Osteoblast (primary cell): ENCODE data around the gene DNAJB13. TPM values are rescaled to one million over a fixed set of nuclear protein-coding genes. Genes with fewer than 3 reads are reported as not detected.

Experiments used
- DNase-seq: peaks from one replicate; pipeline ENCODE4 v3.0.0; 2011; ENCODE audit warnings: low spot score, mixed read lengths; ENCODE audit not compliant: insufficient read length; ENCODE audit errors: missing footprints
- H2AFZ ChIP-seq: 2 replicates; pipeline ENCODE4 v1.6.0; 2011; ENCODE audit warnings: mild to moderate bottlenecking, low read length
- H3K27ac ChIP-seq: 2 replicates; pipeline ENCODE4 v1.5.1; 2011; ENCODE audit warnings: mild to moderate bottlenecking, low read depth, low read length, moderate library complexity
- H3K27me3 ChIP-seq: 2 replicates; pipeline ENCODE4 v1.6.0; 2012; ENCODE audit warnings: mild to moderate bottlenecking, control low read depth, inconsistent platforms, low read length, moderate library complexity; ENCODE audit not compliant: insufficient read depth
- H3K36me3 ChIP-seq: 2 replicates; pipeline ENCODE4 v1.5.1; 2011; ENCODE audit warnings: mild to moderate bottlenecking, low read length, control low read depth, moderate library complexity; ENCODE audit not compliant: insufficient read depth
- H3K4me1 ChIP-seq: 2 replicates; pipeline ENCODE4 v1.5.1; 2011; ENCODE audit warnings: mild to moderate bottlenecking, low read length, control low read depth, moderate library complexity; ENCODE audit not compliant: insufficient read depth
- H3K4me2 ChIP-seq: 2 replicates; pipeline ENCODE4 v1.6.0; 2011; ENCODE audit warnings: mild to moderate bottlenecking, low read length; ENCODE audit not compliant: insufficient read depth
- H3K4me3 ChIP-seq: fragments of 200-600 bp; sonication (generic); 3 replicates; pipeline ENCODE4 v1.5.1; 2012; ENCODE audit warnings: mild to moderate bottlenecking, low read length, inconsistent platforms; ENCODE audit not compliant: insufficient read depth
- H3K79me2 ChIP-seq: 2 replicates; pipeline ENCODE4 v1.6.0; 2012; ENCODE audit warnings: mild to moderate bottlenecking, low read length, control low read depth, inconsistent platforms; ENCODE audit not compliant: insufficient read depth
- H3K9me3 ChIP-seq: 2 replicates; pipeline ENCODE4 v1.5.1; 2011; ENCODE audit warnings: low read depth, low read length, control low read depth
- H4K20me1 ChIP-seq: 2 replicates; pipeline ENCODE4 v1.6.0; 2012; ENCODE audit warnings: mild to moderate bottlenecking, low read length, control low read depth; ENCODE audit not compliant: insufficient read depth
- total RNA-seq: library from RNA; depleted of rRNA; stranded (reverse); fragments of >200 nt; gene quantifications from 2 replicates; pipeline ENCODE4 v1.2.3, GENCODE V29; 2012
- TF ChIP-seq, protein P1 (sequence below): IDR thresholded peaks from 2 replicates; pipeline ENCODE4 v1.5.1; 2011; ENCODE audit warnings: mild to moderate bottlenecking, low read depth, low read length, moderate library complexity; ENCODE audit errors: extremely low read depth

Gene DNAJB13
- total RNA-seq, 1 donor, result not detected

DNA sequence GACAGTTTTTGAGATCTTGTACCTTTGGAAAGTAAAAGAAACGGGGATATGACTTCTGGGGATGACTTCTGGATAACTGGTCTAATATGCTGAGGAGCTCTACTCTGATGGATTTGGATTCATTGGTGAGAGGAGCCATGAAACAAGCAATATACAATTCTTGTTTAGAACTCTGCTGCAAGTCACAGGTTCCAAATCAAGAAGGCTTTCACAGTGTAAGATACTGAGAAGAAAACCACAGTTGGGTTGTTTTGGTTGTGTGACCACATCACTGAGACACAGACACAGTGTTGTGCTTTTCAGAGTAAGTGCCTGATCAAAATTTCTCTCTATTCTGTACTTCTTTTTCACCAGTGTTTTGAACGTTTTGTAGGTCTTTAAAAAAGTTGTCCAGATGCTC, 44.9 kb downstream of the DNAJB13 start:
- no peaks in the 10 kb centered on the region for H3K36me3 ChIP-seq
- no peak overlapping the region for H3K27ac ChIP-seq
- H3K9me3 ChIP-seq, result no peaks in the 10 kb centered on the region
- TF ChIP-seq, protein P1, sequence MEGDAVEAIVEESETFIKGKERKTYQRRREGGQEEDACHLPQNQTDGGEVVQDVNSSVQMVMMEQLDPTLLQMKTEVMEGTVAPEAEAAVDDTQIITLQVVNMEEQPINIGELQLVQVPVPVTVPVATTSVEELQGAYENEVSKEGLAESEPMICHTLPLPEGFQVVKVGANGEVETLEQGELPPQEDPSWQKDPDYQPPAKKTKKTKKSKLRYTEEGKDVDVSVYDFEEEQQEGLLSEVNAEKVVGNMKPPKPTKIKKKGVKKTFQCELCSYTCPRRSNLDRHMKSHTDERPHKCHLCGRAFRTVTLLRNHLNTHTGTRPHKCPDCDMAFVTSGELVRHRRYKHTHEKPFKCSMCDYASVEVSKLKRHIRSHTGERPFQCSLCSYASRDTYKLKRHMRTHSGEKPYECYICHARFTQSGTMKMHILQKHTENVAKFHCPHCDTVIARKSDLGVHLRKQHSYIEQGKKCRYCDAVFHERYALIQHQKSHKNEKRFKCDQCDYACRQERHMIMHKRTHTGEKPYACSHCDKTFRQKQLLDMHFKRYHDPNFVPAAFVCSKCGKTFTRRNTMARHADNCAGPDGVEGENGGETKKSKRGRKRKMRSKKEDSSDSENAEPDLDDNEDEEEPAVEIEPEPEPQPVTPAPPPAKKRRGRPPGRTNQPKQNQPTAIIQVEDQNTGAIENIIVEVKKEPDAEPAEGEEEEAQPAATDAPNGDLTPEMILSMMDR, result no peak
- DNase-seq, result no peak
- H3K27me3 ChIP-seq, result no peaks in the 10 kb centered on the region
- H3K4me1 ChIP-seq, result no peaks in the 10 kb centered on the region
- no peak overlapping the region for H3K4me2 ChIP-seq
- no peak overlapping the region for H2AFZ ChIP-seq
- H3K79me2 ChIP-seq, result no peaks in the 10 kb centered on the region
- no peaks in the 10 kb centered on the region for H4K20me1 ChIP-seq
- no peak overlapping the region for H3K4me3 ChIP-seq

DNA sequence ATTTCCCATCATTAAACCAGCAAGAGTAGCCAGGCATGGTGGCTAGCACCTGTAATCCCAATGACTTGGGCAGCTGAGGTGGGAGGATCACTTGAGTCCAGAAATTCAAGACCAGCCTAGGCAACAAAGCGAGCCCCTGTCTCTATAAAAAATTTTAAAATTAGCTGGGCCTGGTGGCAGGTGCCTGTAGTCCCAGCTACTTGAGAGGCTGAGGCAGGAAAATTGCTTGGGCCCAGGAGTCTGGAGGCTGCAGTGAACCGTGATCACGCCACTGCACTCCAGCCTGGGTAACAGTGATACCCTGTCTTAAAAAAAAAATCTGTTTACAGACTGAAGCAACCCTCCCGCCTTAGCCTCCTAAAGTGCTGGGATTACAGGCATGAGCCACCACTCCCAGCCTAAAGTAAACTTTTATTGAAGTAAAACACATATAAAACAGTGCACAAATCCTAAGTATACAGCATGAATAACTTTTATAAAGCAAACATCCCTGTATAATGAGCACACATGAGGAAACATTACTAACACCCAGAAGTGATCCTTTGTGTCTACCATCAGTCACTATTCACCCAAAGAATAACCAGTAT, 45.4 kb downstream of the DNAJB13 start:
- no peaks in the 10 kb centered on the region for H4K20me1 ChIP-seq
- TF ChIP-seq, protein P1, result no peak
- no peaks in the 10 kb centered on the region for H3K27me3 ChIP-seq
- H3K79me2 ChIP-seq, result no peaks in the 10 kb centered on the region
- H3K4me2 ChIP-seq, result no peak overlapping the region
- no peak overlapping the region for H3K27ac ChIP-seq
- H3K9me3 ChIP-seq, result no peaks in the 10 kb centered on the region
- no peak overlapping the region for H3K4me3 ChIP-seq
- no peaks in the 10 kb centered on the region for H3K4me1 ChIP-seq
- no peak for DNase-seq
- H3K36me3 ChIP-seq, result no peaks in the 10 kb centered on the region
- H2AFZ ChIP-seq, result no peak overlapping the region

DNA sequence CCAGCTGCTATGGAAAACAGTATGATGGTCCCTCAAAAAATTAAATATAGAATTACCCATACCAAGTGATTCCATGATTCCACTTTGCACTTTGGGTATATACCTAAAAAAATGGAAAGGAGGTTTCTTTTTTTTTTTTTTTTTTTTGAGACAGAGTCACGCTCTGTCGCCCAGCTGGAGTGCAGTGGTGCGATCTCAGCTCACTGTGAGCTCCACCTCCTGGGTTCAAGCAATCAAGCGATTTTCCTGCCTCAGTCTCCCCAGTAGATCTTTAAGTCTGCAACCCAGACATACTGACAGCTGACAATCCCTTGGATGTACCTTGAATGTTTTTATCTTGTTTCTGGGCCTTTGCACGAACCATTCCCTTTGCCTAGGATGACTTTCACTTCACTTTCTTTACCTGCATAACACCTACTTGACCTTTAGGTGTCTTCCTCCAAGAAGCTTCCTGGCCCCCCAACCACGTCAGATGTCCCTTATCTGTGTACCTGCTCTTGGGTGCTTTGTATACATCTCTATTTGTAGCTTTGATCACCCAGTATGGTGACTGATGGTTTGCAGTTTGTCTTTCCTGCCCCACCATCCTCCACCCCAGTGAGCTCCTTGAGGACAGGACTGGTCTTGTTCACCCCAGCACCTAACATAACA, 46.4 kb downstream of the DNAJB13 start:
- Histone ChIP-seq H3K9me3 (no peaks in the 10 kb centered on the region), H3K4me3 (no peak overlapping the region), H3K27ac (no peak overlapping the region), H3K27me3 (no peaks in the 10 kb centered on the region), H2AFZ (no peak overlapping the region), H3K4me1 (no peaks in the 10 kb centered on the region), H4K20me1 (no peaks in the 10 kb centered on the region), H3K79me2 (no peaks in the 10 kb centered on the region), H3K4me2 (no peak overlapping the region), H3K36me3 (no peaks in the 10 kb centered on the region)
- no peak for DNase-seq
- TF ChIP-seq, protein P1, result no peak

DNA sequence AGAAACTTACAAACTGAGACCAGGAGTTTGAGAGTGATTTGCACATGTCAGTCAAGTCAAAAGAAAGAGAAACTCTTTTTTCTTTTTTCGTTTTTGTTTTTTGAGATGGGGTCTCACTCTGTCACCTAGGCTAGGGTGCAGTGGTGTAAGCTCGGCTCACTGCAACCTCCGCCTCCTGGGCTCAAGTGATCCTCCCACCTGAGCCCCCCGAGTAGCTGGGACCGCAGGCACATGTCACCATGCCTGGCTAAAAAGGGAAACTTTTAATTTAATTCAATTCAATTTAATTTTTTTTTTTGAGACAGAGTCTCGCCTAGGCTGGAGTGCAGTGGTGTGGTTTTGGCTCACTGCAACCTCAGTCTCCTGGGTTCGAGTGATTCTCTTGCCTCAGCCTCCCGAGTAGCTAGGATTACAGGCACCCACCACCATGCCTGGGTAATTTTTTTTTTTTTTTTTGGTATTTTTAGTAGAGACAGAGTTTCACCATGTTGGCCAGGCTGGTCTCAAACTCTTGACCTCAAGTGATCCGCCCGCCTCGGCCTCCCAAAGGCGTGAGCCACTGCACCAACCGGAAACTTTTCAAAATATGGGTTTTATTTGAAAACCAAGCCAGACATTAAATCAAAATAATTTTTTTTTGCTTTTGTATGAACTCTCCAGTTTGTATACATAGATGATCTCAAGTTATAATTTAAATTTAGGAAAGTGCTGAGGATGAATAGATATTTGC, 48.2 kb downstream of the DNAJB13 start:
- H4K20me1 ChIP-seq, result no peaks in the 10 kb centered on the region

More for the DNA sequence above, 48.2 kb downstream of the DNAJB13 start:
- no peak for DNase-seq
- H3K4me3 ChIP-seq, result no peak overlapping the region
- H3K36me3 ChIP-seq, result no peaks in the 10 kb centered on the region
- H3K27ac ChIP-seq, result no peak overlapping the region
- H3K27me3 ChIP-seq, result no peaks in the 10 kb centered on the region
- no peaks in the 10 kb centered on the region for H3K79me2 ChIP-seq
- no peaks in the 10 kb centered on the region for H3K9me3 ChIP-seq
- TF ChIP-seq, protein P1, result no peak
- no peak overlapping the region for H3K4me2 ChIP-seq
- H3K4me1 ChIP-seq, result no peaks in the 10 kb centered on the region
- no peak overlapping the region for H2AFZ ChIP-seq
